ENCODE data around the gene PPP4R3C.
"Not testable (repeated sequence)": the region's sequence is repeated elsewhere in the genome, so short reads cannot be mapped to it uniquely, and the experiment has no call there.

The PPP4R3C gene

DNA sequence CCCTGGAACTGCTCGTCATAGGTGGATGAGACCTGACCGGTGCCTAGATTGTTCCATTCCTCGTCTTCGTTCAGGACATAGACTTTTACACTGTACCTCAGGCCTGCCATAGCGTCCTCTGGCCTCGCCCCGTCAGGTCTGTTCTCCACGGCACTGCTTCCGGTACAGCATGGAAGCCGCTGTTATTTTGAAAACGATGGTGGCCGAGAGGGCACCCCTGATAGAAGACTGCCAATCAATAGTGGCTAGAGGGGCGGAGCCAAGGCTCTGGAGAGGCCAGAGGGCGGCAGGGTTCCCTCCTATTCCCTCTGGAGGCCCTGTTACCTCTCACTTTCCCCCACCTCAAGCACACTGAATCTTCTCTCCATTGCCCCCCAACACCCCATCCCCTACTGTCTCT, at the start of gene PPP4R3C:
Gene PPP4R3C (minus strand): TSS at position 155 of the 400 bp plus-strand sequence. CDS start 45 bp downstream, at position 110.
- no peak for ATAC-seq
- no peak within 1 kb of the TSS for H3K4me3 Mint-ChIP-seq
- H3K27ac Mint-ChIP-seq = no peak within 1 kb of the TSS
- H3K4me1 Mint-ChIP-seq = no peaks in the 10 kb centered on the region
- H3K9me3 Mint-ChIP-seq = no peaks in the 10 kb centered on the region
- no peak for DNase-seq
- H3K36me3 Mint-ChIP-seq (ENCODE audit: low read depth) = no peaks in the 10 kb centered on the region
- no peaks in the 10 kb centered on the region for H3K27me3 Mint-ChIP-seq

GRCh38 chrX:27491397-27491796, 28.3 kb upstream of the PPP4R3C start:
- Mint-ChIP-seq H3K4me1 (no peaks in the 10 kb centered on the region), H3K9me3 (no peaks in the 10 kb centered on the region), H3K27me3 (no peaks in the 10 kb centered on the region), H3K4me3 (no peak overlapping the region), H3K36me3 (ENCODE audit: low read depth) (no peaks in the 10 kb centered on the region), H3K27ac (no peak overlapping the region)
- DNase-seq (no peak), ATAC-seq (no peak)

- no peaks in the 10 kb centered on the region for H3K36me3 Mint-ChIP-seq (ENCODE audit: low read depth)
- no peaks in the 10 kb centered on the region for H3K4me1 Mint-ChIP-seq
- H3K27ac Mint-ChIP-seq = no peak overlapping the region
- H3K9me3 Mint-ChIP-seq = no peaks in the 10 kb centered on the region
- no peak for ATAC-seq
- no peak overlapping the region for H3K4me3 Mint-ChIP-seq
- no peaks in the 10 kb centered on the region for H3K27me3 Mint-ChIP-seq
- no peak for DNase-seq
These were observed 2.9 kb upstream of the PPP4R3C start for GRCh38 chrX:27466051-27466450.

DNA sequence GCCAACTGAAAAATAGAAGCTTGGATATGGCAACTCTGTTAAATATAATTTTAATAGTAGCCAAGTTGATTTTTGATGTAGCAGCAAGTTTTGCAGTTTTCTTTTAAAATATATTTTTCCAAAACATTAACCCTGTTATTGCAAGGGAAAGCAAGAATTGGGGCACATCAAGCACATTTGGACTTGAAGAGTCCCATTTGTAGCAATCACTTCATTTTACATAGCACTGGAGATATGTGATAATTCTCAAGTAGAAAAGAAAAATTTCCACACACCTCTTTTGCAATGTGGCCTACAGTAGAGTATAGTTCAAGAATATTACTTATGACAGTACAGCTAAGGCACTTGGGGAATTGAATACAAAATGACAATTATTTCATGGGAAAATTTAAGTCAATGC, 1.9 kb upstream of the PPP4R3C start:
- H3K27ac Mint-ChIP-seq = no peak overlapping the region
- no peaks in the 10 kb centered on the region for H3K27me3 Mint-ChIP-seq
- no peak for DNase-seq
- H3K36me3 Mint-ChIP-seq (ENCODE audit: low read depth) = no peaks in the 10 kb centered on the region
- no peak for ATAC-seq
- no peak overlapping the region for H3K4me3 Mint-ChIP-seq
- no peaks in the 10 kb centered on the region for H3K9me3 Mint-ChIP-seq
- H3K4me1 Mint-ChIP-seq = no peaks in the 10 kb centered on the region

GRCh38 chrX:27459129-27459528, 4.0 kb downstream of the PPP4R3C start:
- DNase-seq, H3K4me1 Mint-ChIP-seq: not testable (repeated sequence)

GRCh38 chrX:27458544-27458943, 4.6 kb downstream of the PPP4R3C start:
- not testable (repeated sequence) for H3K9me3 Mint-ChIP-seq; H3K27me3 Mint-ChIP-seq; DNase-seq; H3K27ac Mint-ChIP-seq; H3K4me3 Mint-ChIP-seq; H3K4me1 Mint-ChIP-seq; ATAC-seq; H3K36me3 Mint-ChIP-seq (ENCODE audit: low read depth)

More at GRCh38 chrX:27459129-27459528, 4.0 kb downstream of the PPP4R3C start:
- not testable (repeated sequence) for H3K27me3 Mint-ChIP-seq; ATAC-seq; H3K9me3 Mint-ChIP-seq; H3K27ac Mint-ChIP-seq; H3K4me3 Mint-ChIP-seq; H3K36me3 Mint-ChIP-seq (ENCODE audit: low read depth)

- Mint-ChIP-seq H3K4me3 (no peak overlapping the region), H3K36me3 (ENCODE audit: low read depth) (no peaks in the 10 kb centered on the region), H3K9me3 (no peaks in the 10 kb centered on the region), H3K27me3 (no peaks in the 10 kb centered on the region), H3K4me1 (no peaks in the 10 kb centered on the region), H3K27ac (no peak overlapping the region)
- DNase-seq = no peak
- no peak for ATAC-seq
These were observed 11.8 kb downstream of the PPP4R3C start for GRCh38 chrX:27451324-27451723.

DNA sequence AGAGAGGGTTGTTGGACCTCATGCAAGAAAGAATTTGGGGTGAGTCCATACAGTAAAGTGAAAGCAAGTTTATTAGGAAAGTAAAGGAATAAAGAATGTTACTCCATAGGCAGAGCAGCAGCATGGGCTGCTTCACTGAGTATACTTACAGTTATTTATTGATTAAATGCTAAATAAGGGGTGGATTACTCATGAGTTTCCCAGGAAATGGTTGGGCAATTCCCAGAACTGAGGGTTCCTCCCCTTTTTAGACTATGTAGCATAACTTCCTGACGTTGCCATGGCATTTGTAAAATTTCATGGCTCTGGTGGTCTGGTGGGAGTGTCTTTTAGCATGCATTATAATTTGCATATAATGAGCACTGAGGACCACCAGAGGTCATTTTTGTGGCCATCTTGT, 16.7 kb downstream of the PPP4R3C start:
- Mint-ChIP-seq H3K4me1 (no peaks in the 10 kb centered on the region), H3K27me3 (no peaks in the 10 kb centered on the region), H3K4me3 (no peak overlapping the region), H3K27ac (no peak overlapping the region), H3K36me3 (ENCODE audit: low read depth) (no peaks in the 10 kb centered on the region), H3K9me3 (no peaks in the 10 kb centered on the region)
- no peak for ATAC-seq
- DNase-seq = no peak

GRCh38 chrX:27445438-27445837, 17.7 kb downstream of the PPP4R3C start:
- Mint-ChIP-seq H3K27ac (no peak overlapping the region), H3K9me3 (no peaks in the 10 kb centered on the region), H3K4me3 (no peak overlapping the region), H3K4me1 (no peaks in the 10 kb centered on the region), H3K36me3 (ENCODE audit: low read depth) (no peaks in the 10 kb centered on the region), H3K27me3 (no peaks in the 10 kb centered on the region)
- ATAC-seq = no peak
- DNase-seq = no peak

GRCh38 chrX:27444093-27444908, 18.8 kb downstream of the PPP4R3C start:
- no peaks in the 10 kb centered on the region for H3K36me3 Mint-ChIP-seq (ENCODE audit: low read depth)
- peak overlapping the region; percentile 60 for H3K27ac Mint-ChIP-seq
- ATAC-seq (no peak), DNase-seq (no peak)
- H3K4me1 Mint-ChIP-seq = no peaks in the 10 kb centered on the region
- H3K27me3 Mint-ChIP-seq = no peaks in the 10 kb centered on the region
- no peak overlapping the region for H3K4me3 Mint-ChIP-seq
- H3K9me3 Mint-ChIP-seq = no peaks in the 10 kb centered on the region

GRCh38 chrX:27442392-27442791, 20.7 kb downstream of the PPP4R3C start:
- H3K27ac Mint-ChIP-seq; H3K9me3 Mint-ChIP-seq; H3K36me3 Mint-ChIP-seq (ENCODE audit: low read depth); DNase-seq; H3K27me3 Mint-ChIP-seq; H3K4me3 Mint-ChIP-seq; ATAC-seq; H3K4me1 Mint-ChIP-seq: not testable (repeated sequence)

- Mint-ChIP-seq H3K4me1 (no peaks in the 10 kb centered on the region), H3K27me3 (no peaks in the 10 kb centered on the region), H3K27ac (no peak overlapping the region), H3K36me3 (ENCODE audit: low read depth) (no peaks in the 10 kb centered on the region), H3K4me3 (no peak overlapping the region), H3K9me3 (no peaks in the 10 kb centered on the region)
- DNase-seq (no peak), ATAC-seq (no peak)
These were observed 23.4 kb downstream of the PPP4R3C start for GRCh38 chrX:27439771-27440170.

GRCh38 chrX:27438937-27439336, 24.2 kb downstream of the PPP4R3C start:
- Mint-ChIP-seq H3K36me3 (ENCODE audit: low read depth) (no peaks in the 10 kb centered on the region), H3K9me3 (no peaks in the 10 kb centered on the region), H3K4me1 (no peaks in the 10 kb centered on the region), H3K27me3 (no peaks in the 10 kb centered on the region), H3K27ac (no peak overlapping the region), H3K4me3 (no peak overlapping the region)
- DNase-seq = no peak
- no peak for ATAC-seq

DNA sequence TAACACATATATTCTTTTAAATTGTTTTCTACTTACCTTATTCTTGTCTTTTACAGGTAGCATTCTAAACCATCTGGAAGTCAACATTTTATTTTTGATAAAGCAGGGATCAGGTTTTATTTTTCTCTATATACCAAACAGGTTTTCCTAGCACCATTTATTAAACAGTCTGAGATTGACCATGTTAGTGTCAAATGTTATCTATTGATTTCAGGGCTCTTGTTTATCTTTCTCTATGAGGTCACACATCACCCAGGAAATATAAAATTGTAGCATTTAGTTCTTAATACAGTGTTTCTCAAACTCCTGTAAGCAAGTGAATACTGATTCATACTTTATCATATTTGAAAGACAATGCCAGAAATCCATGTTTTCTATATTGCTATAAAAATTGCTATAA, 28.1 kb downstream of the PPP4R3C start:
- no peak overlapping the region for H3K27ac Mint-ChIP-seq
- ATAC-seq = no peak

More for the DNA sequence above, 28.1 kb downstream of the PPP4R3C start:
- DNase-seq = no peak
- H3K4me1 Mint-ChIP-seq = no peaks in the 10 kb centered on the region
- H3K4me3 Mint-ChIP-seq = no peak overlapping the region
- no peaks in the 10 kb centered on the region for H3K27me3 Mint-ChIP-seq
- H3K9me3 Mint-ChIP-seq = no peaks in the 10 kb centered on the region
- H3K36me3 Mint-ChIP-seq (ENCODE audit: low read depth) = no peaks in the 10 kb centered on the region
